IMR-90 (cell line): ENCODE results near the gene COL19A1.

Source experiments
- BHLHE40 ChIP-seq: fragments of 150-350 bp; IDR thresholded peaks from 2 replicates; pipeline ENCODE4 v1.6.1; 2016; ENCODE audit warnings: mild to moderate bottlenecking, low read depth, low read length
- CEBPB ChIP-seq: IDR thresholded peaks from 2 replicates; pipeline ENCODE4 v1.6.1; 2012; ENCODE audit warnings: low read depth, low read length, improper control_type of control experiment
- FOS ChIP-seq: fragments of 150-350 bp; IDR thresholded peaks from 2 replicates; pipeline ENCODE4 v1.6.1; 2016; ENCODE audit warnings: low read depth, low read length
- MAFK ChIP-seq: IDR thresholded peaks from 2 replicates; pipeline ENCODE4 v1.6.1; 2012; ENCODE audit warnings: low read depth, low read length, improper control_type of control experiment
- MAZ ChIP-seq: IDR thresholded peaks from 2 replicates; pipeline ENCODE4 v1.6.1; 2012; ENCODE audit warnings: low read depth, mild to moderate bottlenecking, low read length, improper control_type of control experiment, moderate library complexity, borderline replicate concordance
- POLR2A ChIP-seq: IDR thresholded peaks from 2 replicates; pipeline ENCODE4 v1.6.1; 2012; ENCODE audit warnings: mild to moderate bottlenecking, low read depth, low read length
- RCOR1 ChIP-seq: IDR thresholded peaks from 2 replicates; pipeline ENCODE4 v1.6.1; 2012; ENCODE audit warnings: mild to moderate bottlenecking, low read length, improper control_type of control experiment; ENCODE audit not compliant: insufficient replicate concordance
- RFX5 ChIP-seq: IDR thresholded peaks from 2 replicates; pipeline ENCODE4 v1.8.0; 2012; ENCODE audit warnings: low read depth, mild to moderate bottlenecking, low read length, moderate library complexity
- SMC3 ChIP-seq: fragments of 150-350 bp; IDR thresholded peaks from 2 replicates; pipeline ENCODE4 v1.6.1; 2016; ENCODE audit warnings: low read depth, mild to moderate bottlenecking, antibody characterized with exemption, low read length, moderate library complexity
- TF ChIP-seq, protein P1 (sequence below): conservative IDR thresholded peaks from 2 replicates; pipeline ENCODE4 v1.5.1; 2012; ENCODE audit warnings: mild to moderate bottlenecking, low read depth, low read length, improper control_type of control experiment
- TF ChIP-seq, protein P2 (sequence below): fragments of 150-350 bp; IDR thresholded peaks from 2 replicates; pipeline ENCODE4 v1.6.1; 2017; ENCODE audit warnings: mild to moderate bottlenecking, antibody characterized with exemption, low read length, low read depth
- TF ChIP-seq, protein P3 (sequence below): fragments of 150-350 bp; IDR thresholded peaks from 2 replicates; pipeline ENCODE4 v1.6.1; 2016; ENCODE audit warnings: low read depth, mild to moderate bottlenecking, low read length, moderate library complexity, borderline replicate concordance

DNA sequence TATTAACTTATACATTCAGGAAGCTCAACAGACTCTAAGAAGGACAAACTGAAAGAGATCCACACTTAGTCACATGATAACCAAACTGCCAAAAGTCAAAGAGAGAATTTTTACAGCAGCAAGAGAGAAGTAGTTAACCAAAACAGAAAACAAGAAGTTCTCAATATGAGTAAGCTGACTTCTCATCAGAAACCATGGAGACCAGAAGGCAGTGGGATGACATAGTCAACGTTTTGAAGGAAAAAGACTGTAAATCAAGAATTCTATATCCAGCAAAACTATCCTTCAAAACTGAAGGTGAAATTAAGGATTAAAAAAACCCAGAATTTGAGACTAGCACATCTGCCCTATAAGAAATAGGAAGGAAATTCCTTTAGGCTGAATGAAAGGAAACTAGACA, 60.4 kb downstream of the COL19A1 start:
- TF ChIP-seq MAFK: no peak
- TF ChIP-seq POLR2A: no peak
- TF ChIP-seq, protein P1, sequence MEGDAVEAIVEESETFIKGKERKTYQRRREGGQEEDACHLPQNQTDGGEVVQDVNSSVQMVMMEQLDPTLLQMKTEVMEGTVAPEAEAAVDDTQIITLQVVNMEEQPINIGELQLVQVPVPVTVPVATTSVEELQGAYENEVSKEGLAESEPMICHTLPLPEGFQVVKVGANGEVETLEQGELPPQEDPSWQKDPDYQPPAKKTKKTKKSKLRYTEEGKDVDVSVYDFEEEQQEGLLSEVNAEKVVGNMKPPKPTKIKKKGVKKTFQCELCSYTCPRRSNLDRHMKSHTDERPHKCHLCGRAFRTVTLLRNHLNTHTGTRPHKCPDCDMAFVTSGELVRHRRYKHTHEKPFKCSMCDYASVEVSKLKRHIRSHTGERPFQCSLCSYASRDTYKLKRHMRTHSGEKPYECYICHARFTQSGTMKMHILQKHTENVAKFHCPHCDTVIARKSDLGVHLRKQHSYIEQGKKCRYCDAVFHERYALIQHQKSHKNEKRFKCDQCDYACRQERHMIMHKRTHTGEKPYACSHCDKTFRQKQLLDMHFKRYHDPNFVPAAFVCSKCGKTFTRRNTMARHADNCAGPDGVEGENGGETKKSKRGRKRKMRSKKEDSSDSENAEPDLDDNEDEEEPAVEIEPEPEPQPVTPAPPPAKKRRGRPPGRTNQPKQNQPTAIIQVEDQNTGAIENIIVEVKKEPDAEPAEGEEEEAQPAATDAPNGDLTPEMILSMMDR: no peak
- TF ChIP-seq BHLHE40: no peak
- TF ChIP-seq, protein P2, sequence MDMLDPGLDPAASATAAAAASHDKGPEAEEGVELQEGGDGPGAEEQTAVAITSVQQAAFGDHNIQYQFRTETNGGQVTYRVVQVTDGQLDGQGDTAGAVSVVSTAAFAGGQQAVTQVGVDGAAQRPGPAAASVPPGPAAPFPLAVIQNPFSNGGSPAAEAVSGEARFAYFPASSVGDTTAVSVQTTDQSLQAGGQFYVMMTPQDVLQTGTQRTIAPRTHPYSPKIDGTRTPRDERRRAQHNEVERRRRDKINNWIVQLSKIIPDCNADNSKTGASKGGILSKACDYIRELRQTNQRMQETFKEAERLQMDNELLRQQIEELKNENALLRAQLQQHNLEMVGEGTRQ: no peak
- TF ChIP-seq CEBPB: no peak
- TF ChIP-seq, protein P3, sequence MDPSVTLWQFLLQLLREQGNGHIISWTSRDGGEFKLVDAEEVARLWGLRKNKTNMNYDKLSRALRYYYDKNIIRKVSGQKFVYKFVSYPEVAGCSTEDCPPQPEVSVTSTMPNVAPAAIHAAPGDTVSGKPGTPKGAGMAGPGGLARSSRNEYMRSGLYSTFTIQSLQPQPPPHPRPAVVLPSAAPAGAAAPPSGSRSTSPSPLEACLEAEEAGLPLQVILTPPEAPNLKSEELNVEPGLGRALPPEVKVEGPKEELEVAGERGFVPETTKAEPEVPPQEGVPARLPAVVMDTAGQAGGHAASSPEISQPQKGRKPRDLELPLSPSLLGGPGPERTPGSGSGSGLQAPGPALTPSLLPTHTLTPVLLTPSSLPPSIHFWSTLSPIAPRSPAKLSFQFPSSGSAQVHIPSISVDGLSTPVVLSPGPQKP: no peak
- TF ChIP-seq RFX5: no peak
- TF ChIP-seq RCOR1: no peak
- TF ChIP-seq SMC3: no peak
- no peak for TF ChIP-seq MAZ
- no peak for TF ChIP-seq FOS
